Loucy (cell line): ENCODE results near the gene PPOX.

Source experiments
- H2AFZ ChIP-seq: fragments of 200-600 bp; sonication (generic); 2 replicates; pipeline ENCODE4 v1.6.0; 2016; ENCODE audit warnings: antibody characterized with exemption, mild to moderate bottlenecking, low read length, moderate library complexity
- H3F3A ChIP-seq: fragments of 200-600 bp; 2 replicates; pipeline ENCODE4 v1.6.0; 2016; ENCODE audit warnings: antibody characterized with exemption, low read depth, mild to moderate bottlenecking
- H3K27me3 ChIP-seq: fragments of 200-600 bp; sonication (generic); 2 replicates; pipeline ENCODE4 v1.6.1; 2014; ENCODE audit warnings: low read length, mild to moderate bottlenecking; ENCODE audit not compliant: insufficient read depth, poor library complexity, severe bottlenecking
- H3K36me3 ChIP-seq: fragments of 200-600 bp; sonication (generic); 2 replicates; pipeline ENCODE4 v1.6.1; 2016; ENCODE audit warnings: low read length; ENCODE audit not compliant: insufficient read depth
- H3K4me1 ChIP-seq: fragments of 200-600 bp; sonication (generic); 2 replicates; pipeline ENCODE4 v1.5.1; 2014; ENCODE audit warnings: low read length, mild to moderate bottlenecking; ENCODE audit not compliant: insufficient read depth, poor library complexity, severe bottlenecking
- H3K4me2 ChIP-seq: fragments of 200-600 bp; sonication (generic); 2 replicates; pipeline ENCODE4 v1.6.0; 2014; ENCODE audit warnings: antibody characterized with exemption, low read length, low read depth, mild to moderate bottlenecking; ENCODE audit not compliant: poor library complexity, severe bottlenecking
- H3K4me3 ChIP-seq: fragments of 200-600 bp; sonication (generic); 2 replicates; pipeline ENCODE4 v1.5.1; 2014; ENCODE audit warnings: low read length, mild to moderate bottlenecking, mixed read lengths; ENCODE audit not compliant: poor library complexity, severe bottlenecking
- H3K79me2 ChIP-seq: fragments of 200-600 bp; sonication (generic); 2 replicates; pipeline ENCODE4 v1.6.1; 2014; ENCODE audit warnings: low read length; ENCODE audit not compliant: insufficient read depth
- H3K9ac ChIP-seq: fragments of 200-600 bp; sonication (generic); 2 replicates; pipeline ENCODE4 v1.6.0; 2014; ENCODE audit warnings: mild to moderate bottlenecking, low read depth, low read length, moderate library complexity; ENCODE audit not compliant: poor library complexity, severe bottlenecking
- H3K9me2 ChIP-seq: fragments of 200-600 bp; sonication (generic); replicated peaks from 2 replicates; pipeline ENCODE4 v1.6.1; 2016; ENCODE audit warnings: low read depth, low read length, mixed read lengths
- H3K9me3 ChIP-seq: fragments of 200-600 bp; sonication (generic); 2 replicates; pipeline ENCODE4 v1.6.1; 2014; ENCODE audit warnings: mild to moderate bottlenecking, antibody characterized with exemption, low read length, low read depth; ENCODE audit not compliant: insufficient read depth
- H4K20me1 ChIP-seq: fragments of 200-600 bp; sonication (generic); 2 replicates; pipeline ENCODE4 v1.6.0; 2014; ENCODE audit warnings: antibody characterized with exemption, low read length, mild to moderate bottlenecking; ENCODE audit not compliant: insufficient read depth, poor library complexity, severe bottlenecking
- CTCF ChIP-seq: fragments of 200-600 bp; sonication (generic); conservative IDR thresholded peaks from 2 replicates; pipeline ENCODE4 v1.5.1; 2014; ENCODE audit warnings: mild to moderate bottlenecking, antibody characterized with exemption, low read length
- EZH2phosphoT487 ChIP-seq: fragments of 200-600 bp; IDR thresholded peaks from 2 replicates; pipeline ENCODE4 v1.6.1; 2018; ENCODE audit warnings: antibody characterized with exemption, mild to moderate bottlenecking, moderate library complexity, borderline replicate concordance

PPOX gene

GRCh38 chr1:161172349-161172748 lies 6.1 kb downstream of the PPOX start:
- no peak overlapping the region for H3K4me2 ChIP-seq
- H3K9me2 ChIP-seq = no peaks in the 10 kb centered on the region
- peaks cover 22% of the 10 kb centered on the region for H3K4me1 ChIP-seq
- H3K79me2 ChIP-seq = peaks cover 31% of the 10 kb centered on the region
- peaks cover 6% of the 10 kb centered on the region for H4K20me1 ChIP-seq
- H3F3A ChIP-seq = no peaks in the 10 kb centered on the region
- peaks cover 36% of the 10 kb centered on the region; the same call in 1 of the 2 replicates for H3K36me3 ChIP-seq
- no peak overlapping the region for H3K9ac ChIP-seq
- H2AFZ ChIP-seq = no peak overlapping the region
- TF ChIP-seq CTCF = no peak
- no peak for TF ChIP-seq EZH2phosphoT487
- no peaks in the 10 kb centered on the region for H3K9me3 ChIP-seq
- no peak overlapping the region for H3K4me3 ChIP-seq
- no peaks in the 10 kb centered on the region for H3K27me3 ChIP-seq

GRCh38 chr1:161172776-161173376 lies 6.7 kb downstream of the PPOX start:
- Histone ChIP-seq H3K36me3 (peaks cover 36% of the 10 kb centered on the region; the same call in 1 of the 2 replicates), H3K9me3 (no peaks in the 10 kb centered on the region), H3K9me2 (no peaks in the 10 kb centered on the region), H3K4me3 (no peak overlapping the region), H3F3A (no peaks in the 10 kb centered on the region), H3K4me1 (peaks cover 25% of the 10 kb centered on the region), H3K79me2 (peaks cover 28% of the 10 kb centered on the region), H3K4me2 (no peak overlapping the region), H3K27me3 (no peaks in the 10 kb centered on the region), H3K9ac (no peak overlapping the region), H4K20me1 (peaks cover 6% of the 10 kb centered on the region), H2AFZ (no peak overlapping the region)
- TF ChIP-seq CTCF = no peak
- no peak for TF ChIP-seq EZH2phosphoT487

- Histone ChIP-seq H3K4me3 (no peak overlapping the region), H3K9me2 (no peaks in the 10 kb centered on the region), H3K4me1 (peaks cover 27% of the 10 kb centered on the region), H2AFZ (no peak overlapping the region), H4K20me1 (peaks cover 6% of the 10 kb centered on the region), H3K4me2 (no peak overlapping the region), H3K27me3 (no peaks in the 10 kb centered on the region), H3K79me2 (peaks cover 27% of the 10 kb centered on the region), H3F3A (no peaks in the 10 kb centered on the region), H3K9me3 (no peaks in the 10 kb centered on the region), H3K9ac (no peak overlapping the region), H3K36me3 (peaks cover 36% of the 10 kb centered on the region; the same call in 1 of the 2 replicates)
- TF ChIP-seq CTCF = no peak
- TF ChIP-seq EZH2phosphoT487 = no peak
Observed at GRCh38 chr1:161173711-161174110, 7.5 kb downstream of the PPOX start.
